Left hindlimb (tissue), 1 donor: ENCODE measurements around the gene PYGL.
A peak's percentile ranks its signal among the peaks of the same experiment; 100 is the strongest.
"Not testable (repeated sequence)": the region's sequence is repeated elsewhere in the genome, so short reads cannot be mapped to it uniquely, and the experiment has no call there.

Experiments used
- DNase-seq: peaks from one replicate; pipeline ENCODE4 v3.0.0-alpha.2; 2018

PYGL gene

DNA sequence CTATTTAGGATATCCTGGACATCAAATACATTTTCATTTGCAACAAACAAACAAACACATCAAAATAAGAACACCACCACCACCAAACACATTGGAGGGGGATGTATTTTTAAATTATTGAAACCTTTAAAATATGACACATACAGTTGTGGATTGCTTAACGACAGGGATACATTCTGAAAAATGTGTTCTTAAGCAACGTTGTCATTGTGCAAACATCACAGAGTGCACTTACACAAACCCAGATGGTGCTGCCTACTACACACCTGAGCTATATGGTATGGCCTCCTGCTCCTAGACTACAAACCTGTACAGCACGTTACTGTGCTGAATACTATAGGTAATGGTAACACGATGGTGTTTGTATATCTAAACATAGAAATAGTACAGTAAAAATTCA is 19.4 kb downstream of the PYGL start:
- no peak for DNase-seq

DNA sequence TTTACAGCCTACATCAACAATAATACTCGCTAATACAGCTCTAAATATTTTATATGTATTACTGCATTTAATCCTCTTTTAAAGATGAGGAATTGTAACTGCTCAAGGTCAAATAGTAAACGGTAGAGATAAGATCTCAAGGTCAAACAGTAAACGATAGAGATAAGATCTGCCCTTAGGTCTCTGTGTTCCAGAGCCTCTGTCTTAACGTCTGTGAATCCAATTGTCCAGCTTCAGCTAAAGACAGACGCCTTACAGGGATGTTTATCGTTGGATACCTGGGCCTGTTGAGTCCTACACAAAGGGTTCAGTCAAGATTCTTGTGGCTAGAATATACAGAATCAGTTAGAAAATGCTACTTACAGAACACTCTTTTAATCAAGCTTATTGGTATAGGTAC is 20.0 kb downstream of the PYGL start:
- no peak for DNase-seq

- no peak for DNase-seq
Measured at GRCh38 chr14:50922803-50923202, 21.5 kb downstream of the PYGL start.

- no peak for DNase-seq
Measured at GRCh38 chr14:50920482-50921230, 23.6 kb downstream of the PYGL start.

DNA sequence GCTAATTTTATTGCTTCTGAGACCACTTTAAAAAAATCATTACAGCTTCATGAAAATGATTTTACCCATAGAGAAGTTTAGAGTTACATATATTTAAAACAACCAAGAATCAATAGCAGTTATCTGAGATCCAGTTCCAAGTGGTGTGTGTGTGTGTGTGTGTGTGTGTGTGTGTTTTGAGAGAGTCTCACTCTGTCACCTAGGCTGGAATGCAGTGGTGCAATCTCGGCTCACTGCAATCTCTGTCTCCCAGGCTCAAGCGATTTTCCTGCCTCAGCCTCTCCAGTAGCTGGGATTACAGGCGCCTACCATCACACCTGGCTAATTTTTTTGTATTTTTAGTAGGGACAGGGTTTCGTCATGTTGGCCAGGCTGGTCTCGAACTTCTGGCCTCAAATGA is 24.8 kb downstream of the PYGL start:
- DNase-seq = not testable (repeated sequence)

GRCh38 chr14:50917449-50917848 is 26.8 kb downstream of the PYGL start:
- no peak for DNase-seq

GRCh38 chr14:50910495-50911420 is 33.5 kb downstream of the PYGL start:
- DNase-seq = no peak

- no peak for DNase-seq
Measured at GRCh38 chr14:50906326-50907065, 37.8 kb downstream of the PYGL start.

DNA sequence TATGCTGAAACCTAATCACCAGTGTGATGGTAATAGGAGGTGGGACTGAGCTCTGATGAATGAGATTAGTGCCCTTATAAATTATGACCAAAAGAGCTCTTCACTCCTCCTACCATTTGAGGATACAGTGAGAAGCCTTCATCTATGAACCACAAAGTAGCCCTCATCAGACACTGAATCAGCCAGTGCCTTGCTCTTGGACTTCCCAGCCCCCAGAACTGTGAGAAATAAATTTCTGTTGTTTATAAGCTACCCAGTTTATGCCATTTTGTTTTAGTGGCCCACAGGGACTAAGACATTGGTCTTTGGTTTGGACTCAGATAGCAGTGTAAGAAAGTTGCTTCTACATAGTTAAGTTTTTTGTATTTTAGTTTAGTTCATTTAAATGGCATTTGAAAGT is 39.6 kb downstream of the PYGL start:
- no peak for DNase-seq

- DNase-seq = no peak
Measured at GRCh38 chr14:50901361-50901760, 42.9 kb downstream of the PYGL start.

- DNase-seq = no peak
Measured at GRCh38 chr14:50897658-50898175, 46.6 kb downstream of the PYGL start.

DNA sequence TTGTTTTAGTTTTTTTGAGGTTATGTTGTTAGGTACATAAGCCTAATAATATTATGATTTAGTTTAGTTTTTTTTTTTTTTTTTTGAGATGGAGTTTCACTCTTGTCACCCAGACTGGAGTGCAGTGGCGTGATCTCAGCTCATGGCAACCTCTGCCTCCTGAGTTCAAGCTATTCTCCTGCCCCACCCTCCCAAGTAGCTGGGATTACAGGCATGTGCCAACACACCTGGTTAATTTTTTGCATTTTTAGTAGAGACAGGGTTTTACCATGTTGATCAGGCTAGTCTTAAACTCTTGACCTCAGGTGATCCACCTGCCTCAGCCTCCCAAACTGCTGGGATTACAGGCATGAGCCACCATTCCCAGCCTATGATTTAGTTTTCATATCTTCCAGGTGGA is 47.3 kb downstream of the PYGL start:
- not testable (repeated sequence) for DNase-seq

GRCh38 chr14:50896421-50896820 is 47.9 kb downstream of the PYGL start:
- DNase-seq = not testable (repeated sequence)

- DNase-seq = no peak
Measured at GRCh38 chr14:50892255-50892654, 52.0 kb downstream of the PYGL start.

GRCh38 chr14:50887476-50887875 is 56.8 kb downstream of the PYGL start:
- DNase-seq = no peak

DNA sequence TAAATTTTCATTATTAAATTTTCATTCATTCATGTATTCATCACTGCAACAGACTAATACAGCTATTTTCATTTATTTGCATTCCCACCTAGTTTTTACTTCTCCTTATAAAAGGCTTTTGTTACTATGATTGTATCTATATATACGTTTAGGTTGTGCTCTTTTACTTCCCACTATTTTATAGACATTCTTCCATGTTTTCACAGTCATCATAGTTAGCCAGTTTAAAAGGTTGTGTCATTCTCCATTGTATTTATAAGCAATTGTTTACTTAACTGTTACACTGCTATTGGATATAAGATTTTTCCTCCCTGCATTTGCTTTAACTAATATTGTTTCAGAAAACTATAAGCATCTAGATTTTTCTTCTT is 60.5 kb downstream of the PYGL start:
- no peak for DNase-seq

DNA sequence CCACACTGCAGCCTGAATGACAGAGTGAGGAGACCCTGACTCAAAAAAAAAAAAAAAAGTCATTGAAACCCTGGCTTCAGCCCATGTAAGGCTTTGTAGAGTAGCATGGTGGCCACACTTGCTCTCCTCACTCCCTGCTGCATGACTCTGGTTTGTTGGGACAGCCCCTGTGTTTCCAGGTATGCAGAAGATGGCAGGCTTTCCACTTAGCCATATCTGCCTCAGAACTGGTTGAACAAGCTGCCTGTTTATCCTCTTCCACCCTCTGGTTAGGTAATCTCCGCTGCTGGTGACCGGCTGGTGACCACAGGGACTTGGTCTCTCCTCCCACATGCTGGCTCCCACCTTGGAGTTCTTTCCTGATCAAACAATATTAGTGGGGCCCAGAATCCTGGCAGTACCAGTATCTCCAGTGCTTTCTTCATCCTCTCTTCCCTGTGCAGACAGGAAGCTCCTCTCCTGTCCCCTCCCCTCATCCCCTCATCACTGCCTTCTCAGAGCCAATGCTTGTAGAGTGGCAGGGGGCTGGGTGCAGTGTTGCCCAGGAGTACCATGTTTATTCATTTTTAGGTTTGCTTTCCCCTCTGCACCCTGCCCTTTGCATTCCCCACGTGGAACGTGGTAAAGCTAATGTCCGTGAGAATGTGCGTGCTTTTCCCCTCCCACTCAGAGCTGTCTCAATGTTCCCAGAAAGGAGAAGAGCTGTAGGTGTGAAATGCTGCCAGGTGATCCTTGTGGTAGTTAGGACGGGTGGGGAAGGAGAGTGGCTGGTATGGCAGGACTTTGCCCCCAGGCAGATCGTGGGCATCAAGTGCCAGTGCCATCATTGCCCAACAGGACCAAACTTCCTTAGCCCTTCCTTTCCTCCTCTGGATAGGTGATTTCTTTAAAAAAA is 61.1 kb downstream of the PYGL start:
- DNase-seq = no peak

GRCh38 chr14:50875359-50876070 is 68.8 kb downstream of the PYGL start:
- DNase-seq = no peak

DNA sequence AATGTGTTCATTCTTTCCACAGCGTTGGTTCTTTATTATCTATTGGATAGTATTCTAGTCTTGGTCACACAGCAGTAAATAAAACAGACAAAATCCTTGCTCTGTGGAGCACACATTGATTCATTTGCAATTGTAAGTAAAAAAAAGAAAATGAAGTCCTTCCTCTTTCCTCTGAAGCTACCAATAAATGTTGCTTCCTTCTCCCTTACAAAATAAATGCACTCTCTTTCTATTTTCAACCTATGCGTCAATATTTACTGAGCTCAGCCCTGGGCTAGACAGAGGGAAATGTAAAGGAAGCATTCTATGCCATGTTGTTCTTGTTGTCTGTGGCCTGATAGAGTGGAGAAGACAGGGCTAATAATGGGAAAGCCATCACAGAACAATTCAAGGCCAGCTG is 69.5 kb downstream of the PYGL start:
- DNase-seq = no peak

DNA sequence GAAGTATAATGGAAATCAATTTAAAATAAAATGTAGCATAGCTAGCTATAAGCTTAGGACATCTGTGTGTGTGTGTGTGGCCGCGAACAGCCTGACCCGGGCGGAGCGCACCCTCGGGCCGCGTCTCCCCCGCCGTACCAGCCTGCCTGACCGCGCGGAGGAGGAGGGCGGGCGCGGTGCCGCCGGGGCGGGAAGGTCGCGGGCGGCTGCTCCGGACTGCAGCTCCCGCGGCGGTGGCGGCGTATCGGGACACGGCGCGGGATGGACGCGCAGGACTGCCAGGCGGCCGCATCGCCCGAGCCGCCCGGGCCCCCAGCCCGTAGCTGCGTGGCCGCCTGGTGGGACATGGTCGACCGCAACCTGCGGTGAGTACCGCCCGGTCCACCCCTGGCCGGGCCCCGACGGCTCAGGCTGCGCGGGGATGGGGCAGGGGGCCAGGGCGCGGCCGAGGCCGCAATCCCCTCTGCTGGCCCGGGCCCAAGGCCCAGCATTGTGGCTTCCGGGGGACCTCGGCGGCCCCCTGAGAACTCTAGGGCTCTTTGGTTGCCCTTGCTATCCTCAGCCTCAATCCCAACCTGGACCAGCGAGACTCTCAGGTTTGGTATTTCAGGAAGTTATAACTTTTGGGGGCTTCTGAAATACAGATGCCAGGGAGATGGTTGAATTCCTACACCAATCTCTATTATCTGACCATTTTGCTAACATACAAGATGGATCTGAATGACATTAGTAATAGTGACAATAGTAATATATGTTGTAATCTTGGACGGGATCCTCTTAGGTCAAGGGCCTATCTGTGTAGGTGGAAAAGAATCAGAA is 72.2 kb downstream of the PYGL start, which contains the start of gene ABHD12B:
Gene ABHD12B (plus strand): TSS at position 140 of the 819 bp plus-strand sequence. CDS start 122 bp downstream, at position 262.
- peak; percentile 42 for DNase-seq
